GM12892 (cell line): Measurements from ENCODE around the gene ANKRD49.

ENCODE experiments used
- POLR2A ChIP-seq: IDR thresholded peaks from 2 replicates; pipeline ENCODE4 v1.6.1; 2011; ENCODE audit warnings: low read depth, low read length, control low read depth
- POLR2AphosphoS5 ChIP-seq: IDR thresholded peaks from 2 replicates; pipeline ENCODE4 v1.6.1; 2011; ENCODE audit warnings: low read depth, low read length, control low read depth
- TAF1 ChIP-seq: IDR thresholded peaks from 2 replicates; pipeline ENCODE4 v1.6.1; 2011; ENCODE audit warnings: low read depth, mild to moderate bottlenecking, control low read depth, low read length, borderline replicate concordance

DNA sequence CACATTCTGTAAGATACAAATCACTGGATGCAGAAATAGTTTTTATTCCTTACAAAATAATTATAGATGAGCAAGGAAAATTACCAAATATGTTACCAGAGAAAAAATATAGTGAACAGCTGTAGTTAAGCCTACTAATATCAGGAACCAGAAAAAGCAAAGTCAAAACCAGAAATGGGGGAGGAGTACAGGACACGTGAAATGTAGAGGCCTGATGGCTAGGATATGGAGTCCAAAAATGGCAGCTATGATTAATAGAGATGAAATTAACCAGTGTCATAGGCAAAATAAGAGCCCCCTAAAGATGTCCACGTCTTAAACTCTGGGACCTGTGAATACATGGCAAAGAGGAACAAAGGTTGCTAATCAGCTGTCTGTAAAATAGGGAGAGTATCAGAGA, 34.2 kb upstream of the ANKRD49 start:
- no peak for TF ChIP-seq POLR2A
- no peak for TF ChIP-seq POLR2AphosphoS5
- TF ChIP-seq TAF1 = no peak
